ACC112 (cell line): Measurements from ENCODE around the gene NEK5.
A peak's percentile ranks its signal among the peaks of the same experiment; 100 is the strongest.

ENCODE experiments used
- H2AFZ ChIP-seq: fragments of 200-600 bp; sonication (generic); one replicate; pipeline ENCODE4 v1.6.0; 2017; ENCODE audit warnings: antibody characterized with exemption, low read length; ENCODE audit not compliant: unreplicated experiment
- H3K27ac ChIP-seq: fragments of 200-600 bp; sonication (generic); 2 replicates; pipeline ENCODE4 v1.5.1; 2014; ENCODE audit warnings: low read depth, mild to moderate bottlenecking, antibody characterized with exemption, low read length, moderate library complexity
- H3K27me3 ChIP-seq: fragments of 200-600 bp; sonication (generic); 2 replicates; pipeline ENCODE4 v1.6.1; 2014; ENCODE audit warnings: mild to moderate bottlenecking, antibody characterized with exemption, low read length, moderate library complexity, mixed read lengths; ENCODE audit not compliant: insufficient read depth
- H3K36me3 ChIP-seq: fragments of 200-600 bp; sonication (generic); 2 replicates; pipeline ENCODE4 v1.6.1; 2016; ENCODE audit warnings: mild to moderate bottlenecking, antibody characterized with exemption, low read length, moderate library complexity, mixed read lengths; ENCODE audit not compliant: insufficient read depth
- H3K4me1 ChIP-seq: fragments of 200-600 bp; sonication (generic); one replicate; pipeline ENCODE4 v1.6.1; 2016; ENCODE audit warnings: low read length, mixed read lengths; ENCODE audit not compliant: insufficient read depth, unreplicated experiment, control insufficient read depth
- H3K4me3 ChIP-seq: fragments of 200-600 bp; sonication (generic); 2 replicates; pipeline ENCODE4 v1.5.1; 2014; ENCODE audit warnings: mild to moderate bottlenecking, low read depth, low read length
- H3K79me2 ChIP-seq: fragments of 200-600 bp; sonication (generic); one replicate; pipeline ENCODE4 v1.6.0; 2016; ENCODE audit warnings: low read length; ENCODE audit not compliant: control insufficient read depth, unreplicated experiment, insufficient read depth

The NEK5 gene

GRCh38 chr13:52137489-52137888, 8.6 kb upstream of the NEK5 start:
- H3K27ac ChIP-seq = no peak overlapping the region
- H3K27me3 ChIP-seq = no peaks in the 10 kb centered on the region
- H3K36me3 ChIP-seq = peaks cover 3% of the 10 kb centered on the region
- no peaks in the 10 kb centered on the region for H3K4me1 ChIP-seq
- no peak overlapping the region for H2AFZ ChIP-seq
- H3K4me3 ChIP-seq = no peak overlapping the region
- no peaks in the 10 kb centered on the region for H3K79me2 ChIP-seq

- Histone ChIP-seq H3K79me2 (no peaks in the 10 kb centered on the region), H3K36me3 (peaks cover 7% of the 10 kb centered on the region), H3K27ac (no peak overlapping the region), H3K4me3 (no peak overlapping the region), H2AFZ (no peak overlapping the region), H3K27me3 (no peaks in the 10 kb centered on the region), H3K4me1 (no peaks in the 10 kb centered on the region)
Measured at GRCh38 chr13:52136763-52137162, 7.9 kb upstream of the NEK5 start.

GRCh38 chr13:52130641-52131040, 1.8 kb upstream of the NEK5 start:
- H3K27me3 ChIP-seq = no peaks in the 10 kb centered on the region
- H3K4me3 ChIP-seq = no peak overlapping the region
- no peaks in the 10 kb centered on the region for H3K4me1 ChIP-seq
- H3K27ac ChIP-seq = no peak overlapping the region
- no peak overlapping the region for H2AFZ ChIP-seq
- peaks cover 8% of the 10 kb centered on the region for H3K36me3 ChIP-seq
- H3K79me2 ChIP-seq = no peaks in the 10 kb centered on the region

DNA sequence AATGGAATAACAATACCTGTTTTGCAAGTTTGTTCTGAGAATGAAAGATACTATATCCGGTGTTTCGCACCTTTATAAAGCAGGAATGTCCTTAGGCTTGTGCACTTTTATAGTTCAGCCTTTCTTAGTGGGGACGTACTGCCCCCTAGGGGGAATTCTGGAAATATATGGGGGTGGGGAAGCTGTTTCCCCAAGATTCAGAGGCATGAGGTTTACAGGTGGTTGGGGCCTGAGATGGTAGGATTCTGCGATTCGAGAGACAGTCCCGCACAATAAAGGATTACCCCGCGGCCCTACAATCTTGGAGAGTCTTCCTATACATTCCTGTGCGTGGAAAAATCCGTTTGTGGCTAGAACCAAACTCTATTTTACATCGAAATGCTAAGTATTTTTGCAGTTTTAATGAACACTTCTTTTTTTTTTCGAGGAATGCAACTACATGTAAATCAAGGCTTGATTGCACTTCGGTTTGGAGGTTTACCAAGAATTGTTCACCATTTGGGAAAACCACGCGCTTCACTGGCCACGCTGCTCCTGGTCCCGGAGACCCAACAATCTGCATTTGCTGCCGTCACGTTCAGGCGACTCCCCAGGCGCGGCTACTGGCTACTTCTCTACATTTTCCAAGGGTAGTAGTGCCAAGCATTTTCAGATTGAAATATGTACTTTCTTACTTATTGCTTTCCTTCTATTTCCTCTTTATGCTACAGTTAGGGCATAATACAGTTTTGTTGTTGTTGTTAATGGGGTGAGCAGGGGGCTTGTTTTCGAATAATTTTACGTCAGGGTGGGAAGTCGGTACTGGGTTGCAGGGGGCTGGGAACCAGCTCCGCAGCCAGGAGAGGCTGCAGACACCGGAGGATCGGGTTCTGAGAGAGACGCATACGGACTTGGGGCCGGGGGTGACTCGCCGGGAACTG, 830 bp downstream of the NEK5 start:
- H3K4me1 ChIP-seq = no peaks in the 10 kb centered on the region
- H3K4me3 ChIP-seq = peak overlapping the region; percentile 82
- no peaks in the 10 kb centered on the region for H3K27me3 ChIP-seq
- H3K36me3 ChIP-seq = peaks cover 8% of the 10 kb centered on the region; the same call in 1 of the 2 replicates
- H3K27ac ChIP-seq = no peak overlapping the region
- H3K79me2 ChIP-seq = no peaks in the 10 kb centered on the region
- H2AFZ ChIP-seq = peak overlapping the region; percentile 62

DNA sequence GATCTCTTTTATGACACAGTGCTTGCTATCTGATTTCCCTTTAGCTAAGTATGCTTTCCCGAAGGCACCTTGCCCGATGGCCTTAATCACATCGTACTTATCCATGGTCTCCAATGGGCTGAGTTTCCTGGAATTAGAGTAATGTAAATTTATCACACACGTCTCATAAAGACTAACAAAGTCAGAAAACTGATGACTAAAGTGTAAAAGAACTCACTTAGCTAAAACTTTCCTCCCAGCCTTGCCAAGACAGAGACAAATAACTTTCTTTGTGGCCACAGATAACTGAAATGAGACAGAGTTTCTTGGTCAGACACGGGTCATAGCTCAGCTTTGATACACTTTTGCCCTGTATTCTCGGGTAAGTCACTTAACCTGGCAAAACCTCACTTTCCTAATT, 1.5 kb downstream of the NEK5 start:
- Histone ChIP-seq H3K4me3 (peak overlapping the region; percentile 82), H2AFZ (no peak overlapping the region), H3K79me2 (no peaks in the 10 kb centered on the region), H3K27me3 (no peaks in the 10 kb centered on the region), H3K4me1 (no peaks in the 10 kb centered on the region), H3K36me3 (peaks cover 8% of the 10 kb centered on the region; the same call in 1 of the 2 replicates), H3K27ac (no peak overlapping the region)

- Histone ChIP-seq H3K4me1 (no peaks in the 10 kb centered on the region), H3K27me3 (no peaks in the 10 kb centered on the region), H3K27ac (no peak overlapping the region), H2AFZ (no peak overlapping the region), H3K36me3 (no peaks in the 10 kb centered on the region), H3K4me3 (no peak overlapping the region), H3K79me2 (no peaks in the 10 kb centered on the region)
Measured at GRCh38 chr13:52125547-52125946, 3.3 kb downstream of the NEK5 start.

- Histone ChIP-seq H3K27ac (no peak overlapping the region), H3K4me1 (no peaks in the 10 kb centered on the region), H2AFZ (no peak overlapping the region), H3K27me3 (peaks cover 11% of the 10 kb centered on the region), H3K79me2 (no peaks in the 10 kb centered on the region), H3K4me3 (no peak overlapping the region), H3K36me3 (no peaks in the 10 kb centered on the region)
Measured at GRCh38 chr13:52118595-52118994, 10.3 kb downstream of the NEK5 start.

- Histone ChIP-seq H3K4me3 (no peak overlapping the region), H3K4me1 (no peaks in the 10 kb centered on the region), H3K79me2 (no peaks in the 10 kb centered on the region), H3K27ac (no peak overlapping the region), H2AFZ (no peak overlapping the region), H3K36me3 (no peaks in the 10 kb centered on the region), H3K27me3 (peaks cover 14% of the 10 kb centered on the region)
Measured at GRCh38 chr13:52118095-52118494, 10.8 kb downstream of the NEK5 start.

DNA sequence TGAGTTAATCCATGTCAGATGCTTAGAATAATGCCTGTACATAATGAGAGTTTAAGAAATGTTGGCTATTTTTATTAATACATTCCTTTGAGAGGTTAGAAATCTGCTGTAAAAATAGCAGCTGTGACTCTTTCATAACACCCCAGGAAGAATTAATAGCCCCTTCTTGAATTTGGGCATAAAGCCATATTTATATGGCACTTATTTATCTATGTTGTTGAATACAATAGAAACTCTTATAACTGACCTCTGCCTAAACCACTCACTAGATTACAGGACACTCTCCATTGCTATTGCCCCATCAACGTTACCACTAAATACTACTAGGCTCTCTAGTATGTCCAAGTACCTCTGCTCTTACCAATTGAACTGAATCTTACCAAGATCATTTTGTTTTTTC, 16.3 kb downstream of the NEK5 start:
- Histone ChIP-seq H3K4me3 (no peak overlapping the region), H2AFZ (no peak overlapping the region), H3K4me1 (no peaks in the 10 kb centered on the region), H3K79me2 (no peaks in the 10 kb centered on the region), H3K27me3 (peaks cover 20% of the 10 kb centered on the region), H3K36me3 (no peaks in the 10 kb centered on the region), H3K27ac (no peak overlapping the region)

- Histone ChIP-seq H3K27me3 (peaks cover 15% of the 10 kb centered on the region), H3K4me1 (no peaks in the 10 kb centered on the region), H3K79me2 (no peaks in the 10 kb centered on the region), H3K36me3 (no peaks in the 10 kb centered on the region), H2AFZ (no peak overlapping the region), H3K27ac (no peak overlapping the region), H3K4me3 (no peak overlapping the region)
Measured at GRCh38 chr13:52109116-52109670, 19.7 kb downstream of the NEK5 start.

- no peak overlapping the region for H3K27ac ChIP-seq
- H3K4me1 ChIP-seq = no peaks in the 10 kb centered on the region
- H3K36me3 ChIP-seq = no peaks in the 10 kb centered on the region
- H2AFZ ChIP-seq = no peak overlapping the region
- H3K79me2 ChIP-seq = no peaks in the 10 kb centered on the region
- H3K4me3 ChIP-seq = no peak overlapping the region
- H3K27me3 ChIP-seq = no peaks in the 10 kb centered on the region
Measured at GRCh38 chr13:52105841-52106240, 23.0 kb downstream of the NEK5 start.
